Activated CD4-positive, alpha-beta T cell treated with anti-CD3 and anti-CD28 coated beads, Interleukin-2, amount 50 U/mL, for 1 hour (primary cell): ENCODE results near the gene ITGA4.

ENCODE experiments used
- DNase-seq: peaks from one replicate; pipeline ENCODE4 v3.0.0-alpha.2; 2020

The ITGA4 gene

DNA sequence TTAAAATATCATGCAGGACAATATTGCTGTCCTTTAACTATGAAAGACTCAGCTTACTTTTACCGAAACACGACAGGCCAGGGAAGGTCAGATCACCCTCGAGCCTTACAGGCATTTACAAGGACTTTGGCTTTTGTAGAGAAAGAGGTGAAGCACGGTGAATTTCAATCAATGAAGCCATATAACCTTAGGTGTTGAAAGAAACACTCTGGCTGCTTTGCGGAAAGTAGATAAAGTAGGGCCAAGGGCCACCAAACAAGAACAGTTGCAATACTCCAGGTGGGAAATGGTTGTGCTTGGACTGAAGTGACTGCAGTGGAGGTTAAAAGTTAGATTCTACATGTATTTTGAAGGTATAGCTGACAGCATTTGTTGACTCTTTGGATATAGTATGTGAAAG lies 119.2 kb downstream of the ITGA4 start:
- DNase-seq: no peak

DNA sequence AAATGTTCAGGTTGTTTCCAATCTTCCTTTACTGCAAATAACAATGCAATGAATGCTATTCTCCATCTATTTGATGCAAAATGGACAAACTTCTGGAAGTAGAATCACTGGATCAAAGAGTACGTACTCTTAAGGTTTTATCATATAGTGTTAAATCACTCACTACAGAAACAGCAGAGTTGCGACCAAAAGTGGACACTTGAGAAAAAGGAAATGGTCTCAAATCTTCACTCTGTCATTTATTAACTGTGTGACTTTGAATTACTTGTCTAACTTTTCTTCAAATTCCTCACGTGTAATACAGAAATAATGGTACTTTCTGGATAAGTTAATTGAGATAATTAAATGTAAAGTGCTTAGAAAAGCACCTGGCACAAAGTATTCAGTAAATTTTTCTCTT lies 121.6 kb downstream of the ITGA4 start:
- DNase-seq: no peak

DNA sequence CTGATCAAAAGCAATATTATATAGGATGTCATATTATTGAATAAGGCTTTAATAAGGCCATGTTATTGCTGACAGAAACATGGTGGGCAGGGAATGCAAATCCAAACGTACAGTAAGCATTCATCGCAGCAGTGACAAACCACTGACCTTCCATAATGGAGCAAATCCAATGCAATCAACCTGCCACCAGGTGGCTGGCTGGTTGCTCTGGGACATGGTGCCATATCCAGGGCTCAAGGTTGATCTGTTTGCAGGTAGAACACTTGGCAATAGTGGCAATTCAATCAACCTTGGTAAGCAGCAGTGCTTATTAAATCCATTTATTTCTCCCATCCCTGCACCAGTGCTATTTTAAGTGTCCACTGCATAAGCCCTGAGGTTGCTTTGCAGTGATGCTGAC lies 124.3 kb downstream of the ITGA4 start:
- no peak for DNase-seq

DNA sequence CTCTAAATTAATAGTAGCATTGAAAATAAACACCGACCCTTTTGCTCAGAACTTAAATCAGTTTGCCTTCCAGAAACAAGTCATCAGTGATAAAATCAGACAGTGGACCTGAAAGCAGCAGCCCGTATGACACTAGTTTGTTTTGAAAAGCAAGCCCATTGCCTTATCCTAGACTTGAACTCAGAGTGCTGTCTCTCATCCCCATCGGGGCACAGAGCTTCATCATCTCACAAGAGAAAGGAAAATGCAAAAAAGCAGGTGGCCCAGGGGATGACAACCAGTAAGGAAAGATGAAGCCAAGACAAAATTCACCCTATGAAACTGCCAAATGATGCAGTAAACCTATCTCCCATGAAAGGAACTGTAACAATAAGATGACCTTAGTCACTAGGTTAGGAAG lies 128.5 kb downstream of the ITGA4 start:
- DNase-seq: no peak
